Measurements from ENCODE around the gene CHPF2.

- TF ChIP-seq EZH2 (IDR thresholded peaks at IDR 0.05; ENCODE audit: low read depth, unreplicated experiment) (no peak), CTCF (conservative IDR thresholded peaks at IDR 0.05; ENCODE audit: low read depth in 2 of 2) (no peak), POLR2AphosphoS5 (IDR thresholded peaks at IDR 0.05; ENCODE audit: low read depth) (no peak), EZH2phosphoT487 (IDR thresholded peaks at IDR 0.05; ENCODE audit: unreplicated experiment) (no peak)
Observed at GRCh38 chr7:151279868-151280267, 47.6 kb downstream of the CHPF2 start.

Data from GM23338 (cell line).